ENCODE data around the gene ATP8A2.

GRCh38 chr13:25982907-25983306 is 611.1 kb downstream of the ATP8A2 start:
- TF ChIP-seq POLR2AphosphoS5 (IDR thresholded peaks at IDR 0.05; ENCODE audit: borderline replicate concordance, low read depth, low read length) (no peak), EZH2 (IDR thresholded peaks at IDR 0.05) (no peak), FOXP2 (optimal IDR thresholded peaks at IDR 0.05; ENCODE audit: control extremely low read depth, extremely low read length, insufficient read depth) (no peak)
